ENCODE data around the gene ST8SIA5.
A peak's percentile ranks its signal among the peaks of the same experiment; 100 is the strongest.

ST8SIA5 gene

GRCh38 chr18:46793565-46793964, 36.7 kb upstream of the ST8SIA5 start:
- peak; percentile 68; the same call in 1 of the 3 replicates for ATAC-seq
- TF ChIP-seq ISL1 (CRISPR knock-in tag; IDR thresholded peaks at IDR 0.05) = no peak
- TF ChIP-seq OSR1 (CRISPR knock-in tag; IDR thresholded peaks at IDR 0.05) = no peak
- TF ChIP-seq CSDC2 (CRISPR knock-in tag; IDR thresholded peaks at IDR 0.05) = no peak
- TF ChIP-seq RARB (CRISPR knock-in tag; IDR thresholded peaks at IDR 0.05) = no peak
- no peak for TF ChIP-seq TCF4 (CRISPR knock-in tag; IDR thresholded peaks at IDR 0.05; ENCODE audit: borderline replicate concordance)
- no peak for TF ChIP-seq SNAI2 (CRISPR knock-in tag; IDR thresholded peaks at IDR 0.05)
- TF ChIP-seq ZNF70 (CRISPR knock-in tag; IDR thresholded peaks at IDR 0.05) = no peak
- no peak for TF ChIP-seq ZFP30 (CRISPR knock-in tag; IDR thresholded peaks at IDR 0.05)
- no peak for TF ChIP-seq TOX (CRISPR knock-in tag; IDR thresholded peaks at IDR 0.05; ENCODE audit: borderline replicate concordance)
- TF ChIP-seq, protein P1, sequence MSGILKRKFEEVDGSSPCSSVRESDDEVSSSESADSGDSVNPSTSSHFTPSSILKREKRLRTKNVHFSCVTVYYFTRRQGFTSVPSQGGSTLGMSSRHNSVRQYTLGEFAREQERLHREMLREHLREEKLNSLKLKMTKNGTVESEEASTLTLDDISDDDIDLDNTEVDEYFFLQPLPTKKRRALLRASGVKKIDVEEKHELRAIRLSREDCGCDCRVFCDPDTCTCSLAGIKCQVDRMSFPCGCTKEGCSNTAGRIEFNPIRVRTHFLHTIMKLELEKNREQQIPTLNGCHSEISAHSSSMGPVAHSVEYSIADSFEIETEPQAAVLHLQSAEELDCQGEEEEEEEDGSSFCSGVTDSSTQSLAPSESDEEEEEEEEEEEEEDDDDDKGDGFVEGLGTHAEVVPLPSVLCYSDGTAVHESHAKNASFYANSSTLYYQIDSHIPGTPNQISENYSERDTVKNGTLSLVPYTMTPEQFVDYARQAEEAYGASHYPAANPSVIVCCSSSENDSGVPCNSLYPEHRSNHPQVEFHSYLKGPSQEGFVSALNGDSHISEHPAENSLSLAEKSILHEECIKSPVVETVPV (CRISPR knock-in tag; IDR thresholded peaks at IDR 0.05) = no peak
- TF ChIP-seq ARNTL (CRISPR knock-in tag; IDR thresholded peaks at IDR 0.05; ENCODE audit: borderline replicate concordance, low read depth) = no peak
- no peak for TF ChIP-seq PPARA (CRISPR knock-in tag; IDR thresholded peaks at IDR 0.05; ENCODE audit: borderline replicate concordance)
- TF ChIP-seq ESRRG (CRISPR knock-in tag; IDR thresholded peaks at IDR 0.05) = no peak
- TF ChIP-seq, protein P2, sequence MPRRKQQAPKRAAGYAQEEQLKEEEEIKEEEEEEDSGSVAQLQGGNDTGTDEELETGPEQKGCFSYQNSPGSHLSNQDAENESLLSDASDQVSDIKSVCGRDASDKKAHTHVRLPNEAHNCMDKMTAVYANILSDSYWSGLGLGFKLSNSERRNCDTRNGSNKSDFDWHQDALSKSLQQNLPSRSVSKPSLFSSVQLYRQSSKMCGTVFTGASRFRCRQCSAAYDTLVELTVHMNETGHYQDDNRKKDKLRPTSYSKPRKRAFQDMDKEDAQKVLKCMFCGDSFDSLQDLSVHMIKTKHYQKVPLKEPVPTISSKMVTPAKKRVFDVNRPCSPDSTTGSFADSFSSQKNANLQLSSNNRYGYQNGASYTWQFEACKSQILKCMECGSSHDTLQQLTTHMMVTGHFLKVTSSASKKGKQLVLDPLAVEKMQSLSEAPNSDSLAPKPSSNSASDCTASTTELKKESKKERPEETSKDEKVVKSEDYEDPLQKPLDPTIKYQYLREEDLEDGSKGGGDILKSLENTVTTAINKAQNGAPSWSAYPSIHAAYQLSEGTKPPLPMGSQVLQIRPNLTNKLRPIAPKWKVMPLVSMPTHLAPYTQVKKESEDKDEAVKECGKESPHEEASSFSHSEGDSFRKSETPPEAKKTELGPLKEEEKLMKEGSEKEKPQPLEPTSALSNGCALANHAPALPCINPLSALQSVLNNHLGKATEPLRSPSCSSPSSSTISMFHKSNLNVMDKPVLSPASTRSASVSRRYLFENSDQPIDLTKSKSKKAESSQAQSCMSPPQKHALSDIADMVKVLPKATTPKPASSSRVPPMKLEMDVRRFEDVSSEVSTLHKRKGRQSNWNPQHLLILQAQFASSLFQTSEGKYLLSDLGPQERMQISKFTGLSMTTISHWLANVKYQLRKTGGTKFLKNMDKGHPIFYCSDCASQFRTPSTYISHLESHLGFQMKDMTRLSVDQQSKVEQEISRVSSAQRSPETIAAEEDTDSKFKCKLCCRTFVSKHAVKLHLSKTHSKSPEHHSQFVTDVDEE (CRISPR knock-in tag; IDR thresholded peaks at IDR 0.05) = no peak
- no peak for TF ChIP-seq BACH2 (CRISPR knock-in tag; IDR thresholded peaks at IDR 0.05; ENCODE audit: borderline replicate concordance)
- TF ChIP-seq GLIS3 (CRISPR knock-in tag; IDR thresholded peaks at IDR 0.05) = no peak
- TF ChIP-seq ZNF565 (CRISPR knock-in tag; conservative IDR thresholded peaks at IDR 0.05; ENCODE audit: low read depth) = no peak
- TF ChIP-seq, protein P3, sequence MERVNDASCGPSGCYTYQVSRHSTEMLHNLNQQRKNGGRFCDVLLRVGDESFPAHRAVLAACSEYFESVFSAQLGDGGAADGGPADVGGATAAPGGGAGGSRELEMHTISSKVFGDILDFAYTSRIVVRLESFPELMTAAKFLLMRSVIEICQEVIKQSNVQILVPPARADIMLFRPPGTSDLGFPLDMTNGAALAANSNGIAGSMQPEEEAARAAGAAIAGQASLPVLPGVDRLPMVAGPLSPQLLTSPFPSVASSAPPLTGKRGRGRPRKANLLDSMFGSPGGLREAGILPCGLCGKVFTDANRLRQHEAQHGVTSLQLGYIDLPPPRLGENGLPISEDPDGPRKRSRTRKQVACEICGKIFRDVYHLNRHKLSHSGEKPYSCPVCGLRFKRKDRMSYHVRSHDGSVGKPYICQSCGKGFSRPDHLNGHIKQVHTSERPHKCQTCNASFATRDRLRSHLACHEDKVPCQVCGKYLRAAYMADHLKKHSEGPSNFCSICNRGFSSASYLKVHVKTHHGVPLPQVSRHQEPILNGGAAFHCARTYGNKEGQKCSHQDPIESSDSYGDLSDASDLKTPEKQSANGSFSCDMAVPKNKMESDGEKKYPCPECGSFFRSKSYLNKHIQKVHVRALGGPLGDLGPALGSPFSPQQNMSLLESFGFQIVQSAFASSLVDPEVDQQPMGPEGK (CRISPR knock-in tag; IDR thresholded peaks at IDR 0.05; ENCODE audit: borderline replicate concordance) = no peak

DNA sequence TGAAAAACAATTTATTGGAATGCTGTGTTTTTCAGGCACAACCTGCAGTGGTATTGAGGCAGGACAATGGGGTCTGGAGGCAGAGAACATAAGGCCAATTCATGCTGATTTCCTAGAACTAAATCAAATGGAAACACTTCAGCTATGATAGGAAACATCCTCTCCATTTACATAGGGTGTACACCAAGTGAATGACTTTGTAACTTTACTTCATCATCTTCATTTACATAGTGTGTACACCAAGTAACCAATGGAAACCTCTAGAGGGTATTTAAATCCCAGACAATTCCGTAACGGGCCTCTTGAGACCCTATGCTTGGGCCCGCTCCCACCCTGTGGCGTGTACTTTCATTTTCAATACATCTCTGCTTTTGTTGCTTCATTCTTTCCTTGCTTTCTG, 32.2 kb upstream of the ST8SIA5 start:
- no peak for ATAC-seq
- TF ChIP-seq ZFP3 (CRISPR knock-in tag; IDR thresholded peaks at IDR 0.05) = no peak
- no peak for TF ChIP-seq ZFP30 (CRISPR knock-in tag; IDR thresholded peaks at IDR 0.05)
- TF ChIP-seq ZC3H10 (CRISPR knock-in tag; IDR thresholded peaks at IDR 0.05) = no peak
- no peak for TF ChIP-seq ARNTL (CRISPR knock-in tag; IDR thresholded peaks at IDR 0.05; ENCODE audit: borderline replicate concordance, low read depth)
- no peak for TF ChIP-seq CSDC2 (CRISPR knock-in tag; IDR thresholded peaks at IDR 0.05)
- TF ChIP-seq, protein P4, sequence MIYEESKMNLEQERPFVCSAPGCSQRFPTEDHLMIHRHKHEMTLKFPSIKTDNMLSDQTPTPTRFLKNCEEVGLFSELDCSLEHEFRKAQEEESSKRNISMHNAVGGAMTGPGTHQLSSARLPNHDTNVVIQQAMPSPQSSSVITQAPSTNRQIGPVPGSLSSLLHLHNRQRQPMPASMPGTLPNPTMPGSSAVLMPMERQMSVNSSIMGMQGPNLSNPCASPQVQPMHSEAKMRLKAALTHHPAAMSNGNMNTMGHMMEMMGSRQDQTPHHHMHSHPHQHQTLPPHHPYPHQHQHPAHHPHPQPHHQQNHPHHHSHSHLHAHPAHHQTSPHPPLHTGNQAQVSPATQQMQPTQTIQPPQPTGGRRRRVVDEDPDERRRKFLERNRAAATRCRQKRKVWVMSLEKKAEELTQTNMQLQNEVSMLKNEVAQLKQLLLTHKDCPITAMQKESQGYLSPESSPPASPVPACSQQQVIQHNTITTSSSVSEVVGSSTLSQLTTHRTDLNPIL (CRISPR knock-in tag; IDR thresholded peaks at IDR 0.05; ENCODE audit: low read depth) = no peak
- TF ChIP-seq TOX (CRISPR knock-in tag; IDR thresholded peaks at IDR 0.05; ENCODE audit: borderline replicate concordance) = no peak
- no peak for TF ChIP-seq ESRRG (CRISPR knock-in tag; IDR thresholded peaks at IDR 0.05)
- TF ChIP-seq ZNF8 (CRISPR knock-in tag; IDR thresholded peaks at IDR 0.05) = no peak
- TF ChIP-seq ISL1 (CRISPR knock-in tag; IDR thresholded peaks at IDR 0.05) = no peak

GRCh38 chr18:46787674-46788073, 30.8 kb upstream of the ST8SIA5 start:
- no peak for ATAC-seq
- TF ChIP-seq SNAI2 (CRISPR knock-in tag; IDR thresholded peaks at IDR 0.05) (no peak), ISL1 (CRISPR knock-in tag; IDR thresholded peaks at IDR 0.05) (no peak), CSDC2 (CRISPR knock-in tag; IDR thresholded peaks at IDR 0.05) (no peak), ARNTL (CRISPR knock-in tag; IDR thresholded peaks at IDR 0.05; ENCODE audit: borderline replicate concordance, low read depth) (no peak), ESRRG (CRISPR knock-in tag; IDR thresholded peaks at IDR 0.05) (no peak), PPARA (CRISPR knock-in tag; IDR thresholded peaks at IDR 0.05; ENCODE audit: borderline replicate concordance) (no peak), TCF4 (CRISPR knock-in tag; IDR thresholded peaks at IDR 0.05; ENCODE audit: borderline replicate concordance) (no peak), BACH2 (CRISPR knock-in tag; IDR thresholded peaks at IDR 0.05; ENCODE audit: borderline replicate concordance) (no peak), ZC3H10 (CRISPR knock-in tag; IDR thresholded peaks at IDR 0.05) (no peak)
- TF ChIP-seq, protein P4 (CRISPR knock-in tag; IDR thresholded peaks at IDR 0.05; ENCODE audit: low read depth) = no peak
- TF ChIP-seq, protein P2 (CRISPR knock-in tag; IDR thresholded peaks at IDR 0.05) = no peak

Measured in SK-N-SH treated with all-trans-retinoic acid at 6 μM for 48 hours (cell line).